Astrocyte of the hippocampus (primary cell): ENCODE measurements around the gene SNX13.

Experiments
- DNase-seq: peaks from one replicate; pipeline ENCODE4 v3.0.0; 2011; ENCODE audit warnings: low read depth, low spot score

The SNX13 gene, protein sequence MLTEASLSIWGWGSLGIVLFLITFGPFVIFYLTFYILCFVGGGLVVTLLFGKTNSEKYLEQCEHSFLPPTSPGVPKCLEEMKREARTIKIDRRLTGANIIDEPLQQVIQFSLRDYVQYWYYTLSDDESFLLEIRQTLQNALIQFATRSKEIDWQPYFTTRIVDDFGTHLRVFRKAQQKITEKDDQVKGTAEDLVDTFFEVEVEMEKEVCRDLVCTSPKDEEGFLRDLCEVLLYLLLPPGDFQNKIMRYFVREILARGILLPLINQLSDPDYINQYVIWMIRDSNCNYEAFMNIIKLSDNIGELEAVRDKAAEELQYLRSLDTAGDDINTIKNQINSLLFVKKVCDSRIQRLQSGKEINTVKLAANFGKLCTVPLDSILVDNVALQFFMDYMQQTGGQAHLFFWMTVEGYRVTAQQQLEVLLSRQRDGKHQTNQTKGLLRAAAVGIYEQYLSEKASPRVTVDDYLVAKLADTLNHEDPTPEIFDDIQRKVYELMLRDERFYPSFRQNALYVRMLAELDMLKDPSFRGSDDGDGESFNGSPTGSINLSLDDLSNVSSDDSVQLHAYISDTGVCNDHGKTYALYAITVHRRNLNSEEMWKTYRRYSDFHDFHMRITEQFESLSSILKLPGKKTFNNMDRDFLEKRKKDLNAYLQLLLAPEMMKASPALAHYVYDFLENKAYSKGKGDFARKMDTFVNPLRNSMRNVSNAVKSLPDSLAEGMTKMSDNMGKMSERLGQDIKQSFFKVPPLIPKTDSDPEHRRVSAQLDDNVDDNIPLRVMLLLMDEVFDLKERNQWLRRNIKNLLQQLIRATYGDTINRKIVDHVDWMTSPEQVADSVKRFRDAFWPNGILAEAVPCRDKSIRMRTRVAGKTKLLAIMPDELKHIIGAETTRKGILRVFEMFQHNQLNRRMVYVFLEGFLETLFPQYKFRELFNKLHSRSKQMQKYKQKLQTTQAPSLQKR

DNA sequence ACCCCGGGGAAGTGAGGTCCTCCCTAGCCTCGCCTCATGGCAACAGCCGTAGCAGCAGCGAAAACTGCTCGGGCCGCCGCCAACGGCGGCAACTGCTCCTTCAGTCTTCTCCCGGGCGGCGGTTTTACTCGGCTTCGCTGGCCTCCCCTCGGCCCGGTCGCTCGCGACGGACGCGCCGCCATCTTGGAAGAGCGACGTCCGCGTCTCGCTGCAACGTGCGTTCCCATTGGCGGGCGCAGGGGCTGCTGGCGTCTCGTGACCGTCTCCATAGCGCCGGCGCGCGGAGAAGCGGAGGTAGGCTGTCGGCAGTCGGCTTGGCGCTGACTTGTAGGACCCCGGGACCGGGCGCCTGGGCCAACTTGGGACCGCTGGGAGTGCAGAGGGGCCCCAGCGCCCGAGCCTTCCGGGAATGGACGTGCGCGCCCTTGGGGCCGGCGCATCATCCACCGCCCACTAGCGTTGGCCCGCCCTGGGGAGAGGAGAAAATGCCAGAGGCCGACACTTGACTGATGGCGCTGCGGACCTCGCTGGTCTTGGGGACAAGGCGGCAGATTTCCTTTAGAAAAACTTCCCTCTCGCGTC is at the start of gene SNX13:
Gene SNX13, minus strand, starts transcription at position 193 of the 582 bp plus-strand sequence. CDS start 199 bp downstream, outside the sequence.
- DNase-seq: peak; percentile 98

DNA sequence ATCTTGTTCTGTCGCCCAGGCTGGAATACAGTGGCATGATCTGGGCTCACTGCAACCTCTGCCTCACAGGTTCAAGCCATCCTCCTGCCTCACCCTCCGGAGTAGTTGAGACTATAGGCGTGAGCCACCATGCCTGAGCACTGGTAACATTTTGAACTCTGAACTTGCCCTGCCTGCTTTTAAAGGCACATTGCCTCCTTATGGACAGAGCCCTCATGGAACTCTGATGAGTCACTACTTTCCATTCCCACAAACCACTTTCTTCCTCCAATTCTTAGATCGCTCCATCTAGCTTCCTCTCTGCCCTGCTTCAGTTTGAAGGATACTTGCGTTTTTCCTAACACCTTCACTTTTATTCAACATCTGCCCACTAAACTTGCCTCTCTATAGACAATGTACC is 49.3 kb upstream of the SNX13 start:
- DNase-seq: peak; percentile 47

DNA sequence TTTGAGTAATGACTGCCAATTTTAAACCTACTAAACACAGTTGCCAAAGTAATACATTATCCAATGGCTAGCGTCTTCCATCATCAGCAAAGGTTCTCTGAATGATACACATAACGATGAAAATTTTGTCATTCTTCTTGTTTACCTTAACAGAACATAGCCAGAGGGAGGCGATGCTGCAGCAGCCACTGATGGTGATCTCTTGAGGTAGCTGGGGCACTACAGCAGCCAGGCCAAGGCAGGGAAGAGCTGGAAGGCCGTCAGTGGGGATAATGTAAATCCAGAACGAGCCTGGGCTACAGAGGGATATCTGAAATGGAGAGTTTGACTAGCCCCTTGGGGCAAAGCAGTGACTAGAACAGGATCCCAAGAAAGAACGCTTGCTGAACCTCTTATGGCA is 48.6 kb upstream of the SNX13 start:
- DNase-seq: no peak

DNA sequence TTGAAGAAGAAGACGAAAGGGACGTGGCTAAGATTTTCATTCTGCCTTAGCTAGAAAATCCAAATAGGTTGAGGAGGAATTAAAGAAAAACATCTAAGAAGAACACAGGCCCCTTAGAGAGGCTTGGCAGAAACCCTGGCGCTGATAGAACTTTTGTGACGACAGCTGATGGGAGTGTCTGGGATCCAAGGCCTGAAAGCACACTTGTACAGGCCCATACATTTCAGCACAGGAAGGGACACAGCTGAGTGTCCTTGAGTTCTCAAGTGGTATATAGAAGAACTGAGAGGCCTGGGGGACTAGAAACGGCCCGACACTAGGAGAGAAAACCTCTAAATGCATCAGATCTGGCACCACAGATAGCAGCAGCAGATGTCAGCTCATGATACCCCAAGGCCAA is 47.8 kb upstream of the SNX13 start:
- DNase-seq: no peak

DNA sequence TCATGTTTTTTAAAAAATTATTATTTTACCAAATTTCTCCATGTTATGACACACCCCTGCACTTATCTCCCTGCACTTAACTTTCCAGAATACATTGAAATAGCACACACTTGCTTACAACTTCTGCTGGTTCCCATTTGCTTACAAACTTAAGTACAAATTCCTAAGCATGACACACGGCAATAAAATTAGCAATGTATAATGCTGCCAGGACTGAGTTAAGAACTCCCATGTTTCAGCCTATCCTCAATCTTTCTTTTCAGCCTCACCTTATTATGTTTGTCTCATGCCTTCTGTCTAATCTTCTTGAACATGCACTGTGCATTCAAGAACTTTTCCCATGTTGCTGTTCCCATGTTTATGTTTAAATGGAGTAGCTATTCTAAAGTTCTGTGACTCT is 46.6 kb upstream of the SNX13 start:
- peak; percentile 82 for DNase-seq

DNA sequence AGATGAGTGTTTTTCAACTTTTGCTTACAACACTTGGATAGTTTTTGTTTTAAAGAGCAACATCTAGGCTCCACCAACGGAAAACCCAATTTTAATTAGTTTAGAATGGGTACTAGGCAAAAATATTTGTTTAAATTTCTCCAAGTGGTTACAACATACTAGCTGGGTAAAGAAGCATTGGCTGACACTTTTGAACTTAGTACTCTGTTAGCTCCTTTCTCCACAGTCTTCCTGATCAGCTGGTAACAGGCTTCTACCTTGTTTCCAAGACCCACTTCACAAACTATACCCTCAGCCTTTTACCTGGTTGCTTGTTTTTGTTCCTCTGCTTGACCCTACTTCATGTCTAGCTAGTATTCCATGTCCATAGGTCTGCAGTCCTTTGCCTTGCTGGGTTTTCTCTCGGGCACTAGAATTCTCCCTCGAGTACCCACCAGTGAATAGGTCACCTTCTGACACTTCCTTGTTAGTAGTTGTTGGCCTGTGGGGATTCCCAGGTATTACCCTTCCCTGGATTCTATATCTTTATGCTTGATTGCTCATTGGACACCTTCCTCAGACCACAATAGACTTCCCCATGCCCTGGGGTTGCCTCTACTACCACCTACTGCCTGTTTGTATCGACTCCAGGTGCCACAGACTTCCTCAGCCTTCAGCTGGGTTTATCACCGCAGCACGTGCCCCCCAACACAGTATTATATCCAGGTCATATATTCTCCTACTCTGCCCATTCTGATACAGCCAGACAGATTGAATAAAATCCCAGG is 45.4 kb upstream of the SNX13 start:
- no peak for DNase-seq

DNA sequence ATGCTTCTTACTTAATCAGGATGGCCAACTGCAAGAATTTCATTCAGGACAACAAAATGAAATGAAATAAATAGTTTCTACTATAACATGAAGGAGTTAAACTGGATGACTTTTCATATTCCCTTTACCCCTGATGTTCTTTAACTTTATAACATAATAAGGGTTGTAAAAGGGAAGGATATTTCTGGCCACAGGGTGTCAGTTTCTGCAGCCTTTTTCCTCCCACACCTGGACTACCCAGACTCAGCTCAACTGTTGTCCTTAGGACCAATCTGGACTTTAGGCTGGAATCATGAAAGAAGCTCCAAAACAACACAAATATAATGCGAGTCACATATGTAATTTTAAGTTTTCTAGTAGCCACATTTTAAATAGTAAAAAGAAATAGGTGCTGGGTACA is 44.0 kb upstream of the SNX13 start:
- no peak for DNase-seq

DNA sequence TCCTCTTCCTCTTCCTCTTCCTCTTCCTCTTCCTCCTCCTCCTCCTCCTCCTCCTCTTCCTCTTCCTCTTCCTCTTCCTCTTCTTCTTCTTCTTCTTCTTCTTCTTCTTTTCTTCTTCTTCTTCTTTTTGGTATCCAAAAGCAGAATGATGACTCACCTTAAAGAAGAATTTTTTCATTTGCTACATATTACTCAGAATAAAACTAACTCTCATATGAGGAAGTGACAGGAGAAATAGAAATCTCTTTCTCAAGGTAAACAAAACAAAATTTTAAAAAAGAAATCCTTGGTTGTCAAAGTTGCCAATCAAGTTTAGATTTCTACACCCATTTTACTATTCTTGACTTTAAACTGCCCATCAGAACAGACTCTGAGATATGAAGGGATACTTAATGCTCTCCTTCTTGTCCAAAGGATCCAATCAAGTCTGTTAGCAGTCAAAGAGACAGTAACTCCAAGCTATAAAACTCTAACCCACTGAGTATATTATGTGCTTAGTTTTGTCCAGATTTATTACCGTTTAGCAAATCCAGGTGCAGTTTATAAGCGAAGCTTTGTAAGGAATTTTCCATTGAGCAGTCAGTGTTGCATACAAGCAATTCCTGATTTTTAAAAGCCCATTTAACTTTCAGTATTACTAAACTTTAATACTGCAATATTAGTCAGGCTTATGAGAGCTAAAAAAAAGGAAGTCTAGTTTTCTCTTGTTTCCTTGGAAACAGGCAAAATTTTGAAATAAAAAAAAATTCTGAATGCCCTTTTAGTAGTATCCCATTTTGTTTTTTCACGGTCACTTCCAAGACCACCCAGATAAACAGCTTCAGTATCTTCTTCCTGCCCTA is 43.1 kb upstream of the SNX13 start:
- no peak for DNase-seq

DNA sequence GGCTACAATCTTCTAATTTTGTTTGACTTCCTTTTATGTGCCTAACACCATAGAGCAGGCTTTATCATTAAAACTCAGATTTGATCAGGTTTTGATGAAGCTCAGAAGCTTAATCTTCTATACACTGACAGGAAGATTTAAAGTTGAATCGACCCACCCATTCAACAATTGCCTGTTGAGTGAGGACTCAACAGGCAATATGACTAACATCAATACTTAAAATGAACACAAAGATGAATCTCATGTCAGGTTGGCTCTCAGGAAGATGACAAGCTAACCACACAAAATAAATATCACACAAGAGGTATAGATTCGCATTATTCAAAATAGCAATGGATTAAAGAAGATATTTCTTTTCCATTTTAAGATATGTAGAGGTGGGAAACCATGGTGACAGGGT is 36.7 kb upstream of the SNX13 start:
- DNase-seq: no peak

DNA sequence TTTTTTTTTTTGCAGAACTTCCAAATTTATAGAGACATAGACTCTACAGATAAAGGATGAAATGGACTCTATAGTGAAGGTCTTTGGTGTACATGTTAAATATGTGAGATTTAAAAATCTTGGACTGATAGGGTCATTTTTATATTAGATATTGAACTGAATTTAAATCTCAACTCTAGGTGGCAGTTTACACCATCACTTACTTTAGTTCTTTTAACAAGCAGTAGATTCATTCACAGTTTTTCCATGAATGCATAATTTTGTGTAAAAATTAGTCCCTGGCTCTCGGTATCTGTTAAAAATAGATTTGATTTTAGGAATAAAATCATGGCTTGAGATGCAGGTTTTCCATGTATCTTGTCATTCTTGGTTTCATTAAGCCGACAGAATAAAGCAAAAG is 31.1 kb upstream of the SNX13 start:
- no peak for DNase-seq

DNA sequence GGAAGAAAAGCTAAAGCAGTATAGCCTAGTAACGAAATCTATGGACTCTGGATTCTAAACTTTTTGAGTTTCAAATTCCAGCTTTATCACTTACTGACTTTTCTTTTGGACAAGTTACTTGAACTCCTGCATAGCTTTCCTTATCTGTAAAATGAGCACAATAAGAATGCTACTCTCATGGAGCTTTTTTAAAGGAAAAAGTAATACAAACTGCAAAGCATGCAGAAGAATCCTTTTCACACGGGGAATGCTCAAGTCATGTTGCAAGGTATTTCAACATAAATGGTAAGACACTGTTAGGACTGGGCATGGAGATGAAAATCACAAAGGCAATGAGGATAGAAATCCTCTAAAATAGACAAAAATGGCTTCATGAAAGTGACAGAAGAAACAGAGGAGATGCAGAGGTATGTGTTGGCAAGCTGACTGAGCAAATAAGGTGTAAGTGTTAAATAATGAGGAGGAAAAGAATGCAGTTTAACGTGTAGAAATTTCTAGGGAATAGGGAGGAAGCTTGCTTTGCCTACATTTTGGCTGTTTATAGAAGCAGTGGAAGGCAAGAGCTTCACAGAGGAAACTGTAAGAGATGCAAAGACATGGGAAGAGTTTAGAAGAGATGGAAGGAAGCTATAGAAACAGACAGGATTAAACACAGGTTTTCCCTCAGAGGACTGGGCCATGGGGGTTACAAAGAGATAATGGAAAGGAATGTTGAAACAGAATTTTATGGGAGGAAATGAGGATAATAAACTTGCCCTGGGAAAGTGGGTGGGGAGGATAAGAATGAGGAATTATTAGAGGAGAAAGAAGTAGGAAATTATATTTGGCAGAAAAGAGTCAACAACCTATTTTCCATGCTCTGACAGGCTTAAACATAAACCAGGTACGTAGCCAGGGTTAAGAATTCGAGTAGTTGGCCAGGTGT is 28.8 kb upstream of the SNX13 start:
- DNase-seq: no peak

DNA sequence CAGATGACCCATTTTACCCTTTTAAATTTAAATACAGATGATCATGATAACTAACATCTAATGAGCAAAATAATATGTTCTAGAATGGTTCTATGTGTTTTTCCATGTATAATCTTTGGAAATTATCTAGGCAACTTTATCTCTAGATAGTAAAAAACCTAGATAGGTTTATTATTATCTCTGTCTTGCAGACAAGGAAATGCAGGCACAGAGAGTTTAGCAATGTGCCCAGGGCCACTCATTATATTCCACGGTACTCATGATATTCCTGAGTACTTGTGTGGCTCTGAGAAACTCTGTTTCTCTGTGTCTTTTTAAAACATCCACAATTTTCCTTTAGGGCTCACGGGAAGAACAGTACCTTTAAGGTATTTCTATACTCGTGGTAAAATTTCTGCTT is 26.4 kb upstream of the SNX13 start:
- no peak for DNase-seq

DNA sequence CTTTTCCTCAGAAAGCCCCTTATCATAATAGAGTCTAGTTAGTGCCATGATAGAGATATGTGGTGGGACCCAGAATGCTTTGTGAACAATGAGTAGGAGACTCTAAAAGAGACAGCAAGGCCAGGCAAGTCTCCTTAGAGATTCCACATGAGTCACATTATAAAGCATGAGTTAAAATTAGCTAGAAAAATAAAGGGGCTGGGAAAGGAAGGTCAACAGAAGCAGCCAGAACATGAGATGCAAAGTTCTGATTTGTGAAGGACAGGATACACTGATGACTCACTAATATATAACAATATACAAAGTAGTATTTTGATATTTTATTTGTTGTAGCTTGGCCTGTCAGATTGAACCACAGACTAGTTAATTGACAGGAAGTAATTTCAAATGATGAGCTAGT is 25.3 kb upstream of the SNX13 start:
- peak; percentile 19 for DNase-seq

DNA sequence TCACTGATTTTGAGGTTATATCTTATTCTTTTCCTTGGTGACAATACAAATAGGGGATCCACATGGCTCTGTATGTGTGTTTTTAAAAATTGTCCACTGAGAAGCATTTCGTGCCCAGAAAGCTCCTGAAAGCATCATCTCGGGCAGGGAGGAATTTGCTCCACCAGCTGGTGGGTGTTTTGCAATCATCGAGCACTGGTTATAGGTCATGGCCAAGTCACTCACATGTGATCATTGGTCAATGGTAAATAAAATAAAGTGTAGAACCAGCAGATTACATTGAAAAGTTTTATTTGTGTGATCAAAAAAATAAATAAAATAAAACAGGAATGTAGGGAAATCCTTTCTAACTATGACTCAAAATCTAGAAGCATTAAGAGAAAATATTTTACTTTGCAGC is 23.0 kb upstream of the SNX13 start:
- no peak for DNase-seq

DNA sequence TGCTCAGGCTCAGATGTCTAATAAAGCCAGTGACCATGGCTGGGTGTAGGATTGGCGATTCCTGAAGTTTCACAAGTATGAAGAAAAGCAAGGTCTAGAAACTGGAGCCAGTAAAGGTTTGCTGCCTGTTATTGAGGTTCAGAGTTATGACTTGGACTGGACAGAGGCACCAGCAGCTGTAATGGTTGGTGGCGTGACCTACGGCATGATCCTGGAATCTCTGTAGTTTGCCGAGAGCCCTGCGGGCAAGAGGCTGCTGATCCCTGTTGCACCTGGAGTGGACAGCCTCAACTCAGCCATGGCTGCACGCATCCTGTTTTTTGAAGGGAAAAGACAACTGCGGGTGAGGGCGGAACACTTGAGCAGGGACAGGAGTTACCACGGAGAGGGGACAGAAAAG is 22.4 kb upstream of the SNX13 start:
- no peak for DNase-seq

DNA sequence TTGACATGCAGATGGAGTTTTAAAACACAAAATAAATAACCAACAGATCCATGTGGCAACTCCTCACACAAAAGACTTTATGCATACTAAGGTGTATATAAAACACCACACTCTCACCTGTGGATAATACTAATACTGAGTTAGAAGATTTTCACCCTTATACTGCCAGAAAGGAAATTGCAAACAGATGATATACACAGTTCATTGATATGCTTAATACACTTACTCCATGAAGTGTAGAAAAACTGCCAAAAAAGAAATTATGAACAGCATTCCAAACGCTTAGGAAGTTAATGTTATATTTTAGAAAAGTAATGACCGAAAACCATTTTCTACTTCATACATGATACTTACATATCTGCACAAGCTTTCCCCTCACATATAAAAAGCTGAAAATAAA is 17.6 kb upstream of the SNX13 start:
- no peak for DNase-seq

DNA sequence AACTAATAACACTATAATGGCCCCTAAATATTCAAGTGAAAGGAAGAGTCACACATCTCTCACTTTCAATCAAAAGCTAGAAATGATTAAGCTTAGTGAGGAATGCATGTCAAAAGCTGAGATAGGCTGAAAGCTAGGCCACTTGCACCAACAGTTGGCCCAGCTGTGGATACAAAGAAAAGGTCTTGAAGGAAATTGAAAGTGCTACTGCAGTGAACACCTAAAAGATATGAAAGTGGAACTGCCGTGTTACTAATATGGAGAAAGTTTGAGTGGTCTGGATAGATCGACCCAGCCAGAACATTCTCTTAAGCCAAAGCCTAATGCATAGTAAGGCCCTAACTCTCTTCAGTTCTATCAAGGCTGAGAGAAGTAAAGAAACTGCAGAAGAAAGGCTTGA is 12.1 kb upstream of the SNX13 start:
- no peak for DNase-seq

DNA sequence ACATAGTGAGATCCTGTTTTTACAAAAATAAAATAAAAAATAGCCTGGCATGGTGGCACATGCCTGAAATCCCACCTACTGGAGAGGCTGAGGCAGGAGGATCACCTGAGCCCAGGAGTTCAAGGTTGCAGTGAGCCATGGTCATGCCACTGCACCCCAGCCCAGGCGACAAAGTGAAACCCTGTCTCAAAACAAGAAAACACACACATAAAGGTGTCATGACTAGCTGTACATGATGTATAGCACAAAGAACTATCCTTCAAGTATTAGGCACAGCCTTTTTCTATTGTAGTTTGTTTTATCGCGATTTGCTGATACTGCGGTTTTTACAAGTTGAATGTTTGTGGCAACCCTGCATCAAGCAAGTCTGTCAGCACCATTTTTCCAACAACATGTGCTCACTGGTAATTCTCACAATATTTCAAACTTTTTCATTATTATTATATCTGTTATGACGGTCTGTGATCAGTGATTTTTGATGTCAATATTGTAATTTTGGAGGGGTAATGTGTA is 11.5 kb upstream of the SNX13 start:
- DNase-seq: no peak

DNA sequence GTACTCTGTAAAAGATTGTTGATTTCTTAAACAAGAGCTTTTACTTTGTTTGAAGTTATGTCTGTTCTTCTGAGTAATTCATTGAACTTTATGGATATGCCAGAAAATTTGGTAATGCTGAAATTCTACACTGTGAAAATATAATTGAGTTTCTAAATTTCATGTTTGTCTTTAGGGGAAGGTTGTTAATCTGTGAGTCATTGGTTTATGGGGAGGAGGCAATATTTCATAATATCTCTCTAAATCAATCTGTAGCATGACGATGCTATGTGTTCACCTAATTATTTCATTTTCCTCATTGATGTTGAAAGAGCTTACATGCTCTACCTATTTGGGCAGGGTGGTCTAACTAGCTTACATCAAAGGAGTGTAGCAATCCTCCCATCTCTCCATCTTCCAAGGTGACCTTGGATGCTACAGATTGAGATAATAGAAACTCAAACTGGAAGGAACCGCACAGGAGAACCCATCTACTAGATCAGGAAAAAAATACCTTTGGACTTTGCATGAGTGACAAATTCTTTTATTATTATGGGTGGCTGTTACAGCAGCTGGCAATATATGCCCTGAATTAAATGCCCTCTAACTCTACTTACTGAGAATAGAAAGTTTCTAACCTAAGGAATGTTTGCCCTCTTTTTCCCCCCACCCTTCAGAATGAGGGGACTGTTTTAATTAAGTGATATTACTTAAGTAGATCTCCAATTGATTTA is 8.4 kb upstream of the SNX13 start:
- no peak for DNase-seq
